Lower leg skin (tissue), 3 donors: ENCODE measurements around the gene GPATCH11.

ENCODE experiments used
- POLR2A ChIP-seq, 2 donors: fragments of 450-650 bp; IDR thresholded peaks; one replicate each; pipeline ENCODE4 v1.6.1; 2016 to 2017; ENCODE audit warnings: antibody characterized with exemption in 2 of 2, mild to moderate bottlenecking in 1 of 2, moderate library complexity in 1 of 2
- TF ChIP-seq, protein P1 (sequence below), 3 donors: fragments of 450-650 bp; IDR thresholded peaks; one replicate each; pipeline ENCODE4 v1.5.1; 2016; ENCODE audit warnings: antibody characterized with exemption in 3 of 3, mild to moderate bottlenecking in 3 of 3, moderate library complexity in 2 of 3

DNA sequence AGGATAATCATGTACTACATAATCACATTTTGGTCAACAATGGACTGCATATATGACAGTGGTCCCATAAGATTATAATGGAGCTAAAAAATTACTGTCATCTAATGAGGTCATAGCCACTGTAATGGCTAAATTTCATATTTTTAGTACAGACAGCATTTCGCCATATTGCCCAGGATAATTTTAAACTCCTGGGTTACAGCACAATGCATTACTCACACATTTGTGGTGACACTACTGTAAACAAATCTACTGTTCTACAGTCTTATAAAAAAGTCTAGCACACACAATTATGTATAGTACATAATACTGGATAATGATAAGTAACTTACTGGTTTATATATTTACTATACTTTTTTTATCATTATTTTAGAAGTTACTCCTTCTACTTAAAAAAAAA is 59.7 kb downstream of the GPATCH11 start:
- TF ChIP-seq, protein P1, sequence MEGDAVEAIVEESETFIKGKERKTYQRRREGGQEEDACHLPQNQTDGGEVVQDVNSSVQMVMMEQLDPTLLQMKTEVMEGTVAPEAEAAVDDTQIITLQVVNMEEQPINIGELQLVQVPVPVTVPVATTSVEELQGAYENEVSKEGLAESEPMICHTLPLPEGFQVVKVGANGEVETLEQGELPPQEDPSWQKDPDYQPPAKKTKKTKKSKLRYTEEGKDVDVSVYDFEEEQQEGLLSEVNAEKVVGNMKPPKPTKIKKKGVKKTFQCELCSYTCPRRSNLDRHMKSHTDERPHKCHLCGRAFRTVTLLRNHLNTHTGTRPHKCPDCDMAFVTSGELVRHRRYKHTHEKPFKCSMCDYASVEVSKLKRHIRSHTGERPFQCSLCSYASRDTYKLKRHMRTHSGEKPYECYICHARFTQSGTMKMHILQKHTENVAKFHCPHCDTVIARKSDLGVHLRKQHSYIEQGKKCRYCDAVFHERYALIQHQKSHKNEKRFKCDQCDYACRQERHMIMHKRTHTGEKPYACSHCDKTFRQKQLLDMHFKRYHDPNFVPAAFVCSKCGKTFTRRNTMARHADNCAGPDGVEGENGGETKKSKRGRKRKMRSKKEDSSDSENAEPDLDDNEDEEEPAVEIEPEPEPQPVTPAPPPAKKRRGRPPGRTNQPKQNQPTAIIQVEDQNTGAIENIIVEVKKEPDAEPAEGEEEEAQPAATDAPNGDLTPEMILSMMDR (IDR thresholded peaks at IDR 0.05) = no peak
- no peak for TF ChIP-seq POLR2A (IDR thresholded peaks at IDR 0.05)
